ENCODE results near the gene CRYBG2. TPM values are rescaled to one million over a fixed set of nuclear protein-coding genes. Genes with fewer than 3 reads are reported as not detected.
A peak's percentile ranks its signal among the peaks of the same experiment; 100 is the strongest.

CRYBG2 gene
- total and polyA plus RNA-seq, 2 of the 8 experiments (the other 6 are each of a cell fraction or from before 2014, with no cell fraction given): 14.2 to 17.0 TPM

GRCh38 chr1:26290122-26290881 lies 63.6 kb downstream of the CRYBG2 start:
- Histone ChIP-seq H2BK15ac (ENCODE audit: low read length) (peak overlapping the region; percentile 92; the same call in 1 of the 2 replicates), H3K4me2 (ENCODE audit: insufficient read depth in 1 of 2, low read depth in 2 of 2, low read length in 2 of 2) (peak overlapping the region; percentile 9 to 30; a peak in 2 of 4 replicates), H4K91ac (replicated peaks; ENCODE audit: insufficient read length, low read length) (peak overlapping the region; percentile 81), H3K23me2 (ENCODE audit: low read depth, low read length) (no peaks in the 10 kb centered on the region; the same call in 1 of the 2 replicates), H3K27me3 (replicated peaks in 1 of 4; ENCODE audit: control insufficient read depth in 3 of 4, extremely low read depth in 1 of 4, insufficient read depth in 3 of 4, low read length in 3 of 4) (no peaks in the 10 kb centered on the region), H3K18ac (ENCODE audit: extremely low read depth, low read length) (peak overlapping the region; percentile 71), H3K4ac (replicated peaks; ENCODE audit: insufficient read length, low read depth, low read length) (peak overlapping the region; percentile 4), H3K36me3 (ENCODE audit: control insufficient read depth in 2 of 4, insufficient read depth in 4 of 4, low read length in 3 of 4) (no peaks in the 10 kb centered on the region), H3K23ac (ENCODE audit: insufficient read length) (no peak overlapping the region), H2BK120ac (replicated peaks; ENCODE audit: low read depth, low read length) (no peak overlapping the region), H2AFZ (ENCODE audit: low read length) (no peak overlapping the region), H3K4me3 (ENCODE audit: extremely low read depth in 1 of 4, insufficient read depth in 2 of 4, low read depth in 3 of 4, low read length in 4 of 4) (no peak overlapping the region), H3K79me1 (ENCODE audit: low read depth, low read length) (no peaks in the 10 kb centered on the region), H3K4me1 (replicated peaks in 1 of 4; ENCODE audit: control insufficient read depth in 3 of 4, insufficient read depth in 4 of 4, low read length in 3 of 4) (peaks cover 0 to 27% (median 18%) of the 10 kb centered on the region in 4 experiments; a peak in 6 of 7 replicates), H2BK12ac (ENCODE audit: low read depth, low read length) (peak overlapping the region; percentile 96; the same call in 1 of the 2 replicates), H2AK5ac (ENCODE audit: low read depth, low read length) (no peak overlapping the region), H3K14ac (ENCODE audit: insufficient read length) (no peak overlapping the region), H3K56ac (replicated peaks; ENCODE audit: insufficient read length, low read depth, low read length) (no peak overlapping the region), H4K5ac (ENCODE audit: insufficient read length, low read depth, low read length) (no peak overlapping the region), H3K9ac (replicated peaks in 1 of 4; ENCODE audit: extremely low read depth in 1 of 4, low read depth in 3 of 4, low read length in 3 of 4) (no peak overlapping the region), H3K27ac (ENCODE audit: low read depth, low read length) (no peak overlapping the region), H4K20me1 (replicated peaks in 1 of 2; ENCODE audit: control insufficient read depth in 1 of 2, insufficient read depth in 2 of 2, low read length in 2 of 2) (peaks cover 0 to 2% of the 10 kb centered on the region in 2 experiments), H4K8ac (ENCODE audit: extremely low read depth, insufficient read depth, low read length) (no peak overlapping the region), H3K9me3 (ENCODE audit: insufficient read depth in 2 of 2, low read depth in 1 of 2, low read length in 1 of 2) (no peaks in the 10 kb centered on the region), H3K79me2 (ENCODE audit: control insufficient read depth in 1 of 2, insufficient read depth in 2 of 2, low read length in 2 of 2) (no peaks in the 10 kb centered on the region), H2BK20ac (ENCODE audit: low read length) (peak overlapping the region; percentile 98), H2BK5ac (ENCODE audit: low read depth, low read length) (peak overlapping the region; percentile 81)
- POLR2A ChIA-PET (ENCODE audit: partially characterized antibody): interaction anchor here (0.9 to 2.4 kb wide), 13 partner anchors 8 to 129 kb away, joined by 3 to 14 read pairs (median 4); partner anchors contain the start of genes CD52 and SH3BGRL3
- DNase-seq (ENCODE audit: low read depth in 1 of 2, low spot score in 2 of 2): no peak
- CTCF ChIA-PET (ENCODE audit: partially characterized antibody): interaction anchor here (0.6 to 57.0 kb wide), 10 partner anchors 3 to 798 kb away, joined by 3 to 1530 read pairs (median 6); partner anchors contain the start of genes CD52, SH3BGRL3 and UBXN11
- 59% methylated on average over 11 of the region's 11 CpGs; no CpG with 5 or more reads in 1 of the 2 experiments for WGBS, 2 experiments (ENCODE audit: extremely low coverage in 1 of 2, insufficient coverage in 1 of 2, insufficient read length in 1 of 2, insufficient replicate concordance in 2 of 2, low coverage in 1 of 2, low lambda C conversion rate in 2 of 2, missing lambda C conversion rate in 1 of 2)
- TF ChIP-seq SUZ12 (IDR thresholded peaks at IDR 0.05; ENCODE audit: low read length) (no peak), HDAC6 (IDR thresholded peaks at IDR 0.05; ENCODE audit: low read depth, low read length) (no peak), SIX5 (IDR thresholded peaks at IDR 0.05; ENCODE audit: low read depth, low read length) (no peak), ATF2 (IDR thresholded peaks at IDR 0.05; ENCODE audit: low read length) (no peak), RNF2 (IDR thresholded peaks at IDR 0.05; ENCODE audit: borderline replicate concordance, low read depth, low read length, missing control alignments, poor library complexity, severe bottlenecking) (no peak), MAFK (IDR thresholded peaks at IDR 0.05; ENCODE audit: low read depth, low read length) (no peak), KDM1A (IDR thresholded peaks at IDR 0.05; ENCODE audit: borderline replicate concordance, low read length) (no peak)
- FAIRE-seq: no peak
